ENCODE results near the gene ACE.

GRCh38 chr17:63523253-63523855 lies 46.5 kb downstream of the ACE start, which contains the start of gene KCNH6:
- TF ChIP-seq CTCF (IDR thresholded peaks at IDR 0.05) (no peak), POLR2A (IDR thresholded peaks at IDR 0.05) (no peak)

All from esophagus squamous epithelium (tissue), 4 donors.